H9 (cell line): Measurements from ENCODE around the gene RPL27. TPM values are rescaled to one million over a fixed set of nuclear protein-coding genes. Genes with fewer than 3 reads are reported as not detected.
A peak's percentile ranks its signal among the peaks of the same experiment; 100 is the strongest.

ENCODE experiments used
- DNase-seq: peaks from one replicate; pipeline ENCODE4 v3.0.0-alpha.2; 2017
- H2AFZ ChIP-seq: one replicate; pipeline ENCODE4 v1.6.1; 2013; ENCODE audit warnings: mild to moderate bottlenecking, low read length, control low read depth, moderate library complexity
- H2AK5ac ChIP-seq: 2 replicates; pipeline ENCODE4 v1.6.1; 2013; ENCODE audit warnings: low read length, control low read depth, mixed read lengths; ENCODE audit not compliant: insufficient read length
- H2BK120ac ChIP-seq: one replicate; pipeline ENCODE4 v1.6.1; 2013; ENCODE audit warnings: low read depth, mild to moderate bottlenecking, low read length, control low read depth, inconsistent platforms; ENCODE audit not compliant: poor library complexity, severe bottlenecking
- H2BK12ac ChIP-seq: 2 replicates; pipeline ENCODE4 v1.6.1; 2013; ENCODE audit warnings: low read length, control low read depth, mixed read lengths, low read depth; ENCODE audit not compliant: insufficient read length
- H2BK15ac ChIP-seq: 2 replicates; pipeline ENCODE4 v1.6.1; 2013; ENCODE audit warnings: low read depth, low read length, control low read depth
- H2BK20ac ChIP-seq: one replicate; pipeline ENCODE4 v1.6.1; 2013; ENCODE audit warnings: low read depth, mild to moderate bottlenecking, low read length, control low read depth, inconsistent platforms; ENCODE audit not compliant: poor library complexity, severe bottlenecking
- H2BK5ac ChIP-seq: 2 replicates; pipeline ENCODE4 v1.6.1; 2013; ENCODE audit warnings: low read length, control low read depth, mixed read lengths; ENCODE audit not compliant: insufficient read length
- H3K14ac ChIP-seq: 2 replicates; pipeline ENCODE4 v1.6.1; 2013; ENCODE audit warnings: low read length, control low read depth; ENCODE audit not compliant: insufficient read depth
- H3K18ac ChIP-seq: 2 replicates; pipeline ENCODE4 v1.6.1; 2013; ENCODE audit warnings: low read depth, mild to moderate bottlenecking, mixed read lengths, low read length, control low read depth; ENCODE audit not compliant: insufficient read length
- H3K23ac ChIP-seq: 2 replicates; pipeline ENCODE4 v1.6.1; 2013; ENCODE audit warnings: low read length, control low read depth, mixed read lengths, low read depth; ENCODE audit not compliant: insufficient read length
- H3K23me2 ChIP-seq: 2 replicates; pipeline ENCODE4 v1.6.1; 2013; ENCODE audit warnings: low read depth, mild to moderate bottlenecking, mixed read lengths, low read length, control low read depth; ENCODE audit not compliant: insufficient read length, poor library complexity, severe bottlenecking
- H3K27ac ChIP-seq: 2 replicates; pipeline ENCODE4 v1.5.1; 2013; ENCODE audit warnings: low read length, control low read depth, mixed read lengths, low read depth; ENCODE audit not compliant: insufficient read length
- H3K27me3 ChIP-seq: 2 replicates; pipeline ENCODE4 v1.6.1; 2013; ENCODE audit warnings: low read length, control low read depth, inconsistent platforms; ENCODE audit not compliant: insufficient read depth
- H3K4ac ChIP-seq: 2 replicates; pipeline ENCODE4 v1.6.1; 2013; ENCODE audit warnings: low read depth, mild to moderate bottlenecking, control low read depth, inconsistent platforms, low read length, moderate library complexity
- H3K4me1 ChIP-seq: 2 replicates; pipeline ENCODE4 v1.6.1; 2013; ENCODE audit warnings: low read length, control low read depth, inconsistent platforms; ENCODE audit not compliant: insufficient read depth
- H3K4me2 ChIP-seq: 2 replicates; pipeline ENCODE4 v1.6.1; 2013; ENCODE audit warnings: low read length, control low read depth, mixed read lengths; ENCODE audit not compliant: insufficient read length, insufficient read depth
- H3K56ac ChIP-seq: 2 replicates; pipeline ENCODE4 v1.6.1; 2013; ENCODE audit warnings: low read depth, mild to moderate bottlenecking, mixed read lengths, low read length, control low read depth; ENCODE audit not compliant: insufficient read length
- H3K79me1 ChIP-seq: 2 replicates; pipeline ENCODE4 v1.6.1; 2013; ENCODE audit warnings: low read depth, mild to moderate bottlenecking, moderate library complexity, low read length, control low read depth, inconsistent platforms; ENCODE audit not compliant: insufficient read depth, poor library complexity, severe bottlenecking
- H3K79me2 ChIP-seq: 2 replicates; pipeline ENCODE4 v1.6.1; 2013; ENCODE audit warnings: low read length, control low read depth, inconsistent platforms; ENCODE audit not compliant: insufficient read depth
- H3K9ac ChIP-seq: 2 replicates; pipeline ENCODE4 v1.6.1; 2013; ENCODE audit warnings: low read length, control low read depth, mixed read lengths; ENCODE audit not compliant: insufficient read length; ENCODE audit errors: extremely low read depth
- H3K9me3 ChIP-seq: one replicate; pipeline ENCODE4 v1.6.1; 2013; ENCODE audit warnings: low read depth, low read length, inconsistent platforms; ENCODE audit not compliant: control insufficient read depth
- H3T11ph ChIP-seq: one replicate; pipeline ENCODE4 v1.6.1; 2013; ENCODE audit warnings: mild to moderate bottlenecking, low read length, control low read depth, inconsistent platforms
- H4K20me1 ChIP-seq: one replicate; pipeline ENCODE4 v1.6.1; 2013; ENCODE audit not compliant: control insufficient read depth, insufficient read length, insufficient read depth
- H4K5ac ChIP-seq: 2 replicates; pipeline ENCODE4 v1.6.1; 2013; ENCODE audit warnings: low read depth, mild to moderate bottlenecking, mixed read lengths, low read length, control low read depth; ENCODE audit not compliant: insufficient read length
- H4K8ac ChIP-seq: replicated peaks from 2 replicates; pipeline ENCODE4 v1.6.1; 2013; ENCODE audit warnings: low read length, control low read depth, mixed read lengths, low read depth; ENCODE audit not compliant: insufficient read length
- H4K91ac ChIP-seq: 2 replicates; pipeline ENCODE4 v1.6.1; 2013; ENCODE audit warnings: low read depth, mild to moderate bottlenecking, moderate library complexity, mixed read lengths, low read length, control low read depth; ENCODE audit not compliant: insufficient read length
- H3K27ac Mint-ChIP-seq, 3 experiments: 2 replicates in 2 of 3; 3 replicates in 1 of 3; pipeline ENCODE4 v1.8.0; 2020 to 2021; ENCODE audit warnings: mixed read lengths in 3 of 3, mild to moderate bottlenecking in 1 of 3, moderate library complexity in 1 of 3
- H3K27me3 Mint-ChIP-seq: 2 replicates; pipeline ENCODE4 v1.8.0; 2021; ENCODE audit warnings: low read depth, mild to moderate bottlenecking, moderate library complexity, mixed read lengths
- H3K36me3 Mint-ChIP-seq, 3 experiments: 2 replicates in 2 of 3; 3 replicates in 1 of 3; pipeline ENCODE4 v1.8.0; 2020 to 2021; ENCODE audit warnings: low read depth in 3 of 3, mixed read lengths in 3 of 3; ENCODE audit not compliant: insufficient read depth in 1 of 3
- H3K4me1 Mint-ChIP-seq, 2 experiments: 2 replicates each; pipeline ENCODE4 v1.8.0; 2020; ENCODE audit warnings: mixed read lengths in 2 of 2
- H3K4me3 Mint-ChIP-seq, 2 experiments: 2 replicates in 1 of 2; 3 replicates in 1 of 2; pipeline ENCODE4 v1.8.0; 2020 to 2021; ENCODE audit warnings: mild to moderate bottlenecking in 2 of 2, mixed read lengths in 2 of 2, moderate library complexity in 1 of 2
- H3K9me3 Mint-ChIP-seq, 2 experiments: 2 replicates in 1 of 2; 3 replicates in 1 of 2; pipeline ENCODE4 v1.8.0; 2020; ENCODE audit warnings: mild to moderate bottlenecking in 2 of 2, mixed read lengths in 2 of 2, moderate library complexity in 1 of 2
- CTCF ChIP-seq: fragments of 200-600 bp; sonication (generic); conservative IDR thresholded peaks from 3 replicates; pipeline ENCODE4 v1.8.0; 2021; ENCODE audit warnings: antibody characterized with exemption, mild to moderate bottlenecking
- WGBS: extraction: QIAGEN DNeasy Blood & Tissue Kit; methylation state at CpG from one replicate; pipeline ENCODE4 v1.1.7; 2013; ENCODE audit warnings: missing lambda C conversion rate, low lambda C conversion rate, mixed read lengths; ENCODE audit not compliant: insufficient read length; ENCODE audit errors: extremely low coverage; 5-methylcytosine and 5-hydroxymethylcytosine counted together
- total RNA-seq: library from RNA; stranded (reverse); gene quantifications from 2 replicates; pipeline ENCODE4 v1.2.1, GENCODE V29; 2021

The RPL27 gene
- total RNA-seq, 1 experiment from 2014 or later, result 1,514 TPM

DNA sequence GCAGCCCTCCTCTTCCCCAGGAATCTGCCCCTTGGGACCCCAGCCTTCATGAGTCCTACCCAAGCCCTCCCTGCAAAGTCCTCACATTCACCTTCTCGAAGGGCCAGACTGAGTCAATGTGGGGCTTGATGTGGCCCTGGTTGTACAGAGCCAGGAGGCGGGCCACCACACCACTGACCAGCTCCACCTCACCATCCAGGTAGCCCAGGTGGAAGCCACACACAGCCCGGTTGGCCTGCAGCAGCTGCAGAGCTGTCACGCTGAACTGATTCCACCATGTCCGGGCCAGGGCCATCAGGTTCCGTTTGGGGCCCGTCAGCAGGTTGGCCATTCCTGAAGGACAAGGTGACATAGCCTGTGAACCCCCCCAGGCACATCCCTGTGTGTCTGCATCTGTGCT is 18.0 kb downstream of the RPL27 start:
- no peak overlapping the region for H4K8ac ChIP-seq
- WGBS, result no CpG with 5 or more reads among the region's 7 CpGs
- Mint-ChIP-seq H3K36me3 (peaks cover 11 to 47% (median 45%) of the 10 kb centered on the region in 3 experiments; a peak in 6 of 7 replicates), H3K27ac (peak overlapping the region; percentile 34 to 86 (median 40); a peak in 2 of 7 replicates), H3K27me3 (no peaks in the 10 kb centered on the region), H3K4me1 (peaks cover 32 to 67% of the 10 kb centered on the region in 2 experiments), H3K9me3 (no peaks in the 10 kb centered on the region), H3K4me3 (no peak overlapping the region; a peak in 1 of 5 replicates)
- DNase-seq, result no peak
- H2BK15ac ChIP-seq, result no peak overlapping the region
- no peak overlapping the region for H4K91ac ChIP-seq
- H3K9ac ChIP-seq, result no peak overlapping the region
- H3K4me2 ChIP-seq, result no peak overlapping the region
- H2BK12ac ChIP-seq, result no peak overlapping the region
- no peaks in the 10 kb centered on the region for H3K79me1 ChIP-seq
- no peaks in the 10 kb centered on the region for H4K20me1 ChIP-seq
- H2BK120ac ChIP-seq, result no peak overlapping the region
- no peak overlapping the region for H3K4ac ChIP-seq
- no peak overlapping the region for H2AK5ac ChIP-seq
- no peaks in the 10 kb centered on the region for H3K9me3 ChIP-seq
- H3K4me1 ChIP-seq, result peaks cover 3% of the 10 kb centered on the region
- H3K18ac ChIP-seq, result no peak overlapping the region
- H2BK20ac ChIP-seq, result no peak overlapping the region
- H3K23ac ChIP-seq, result no peak overlapping the region
- H3K14ac ChIP-seq, result no peak overlapping the region
- no peaks in the 10 kb centered on the region for H3K79me2 ChIP-seq
- H3K27ac ChIP-seq, result no peak overlapping the region
- H4K5ac ChIP-seq, result no peak overlapping the region
- no peak overlapping the region for H3T11ph ChIP-seq
- H3K56ac ChIP-seq, result no peak overlapping the region
- no peak for TF ChIP-seq CTCF
- H3K27me3 ChIP-seq, result no peaks in the 10 kb centered on the region
- no peak overlapping the region for H2AFZ ChIP-seq
- H3K23me2 ChIP-seq, result peaks cover 5% of the 10 kb centered on the region
- H2BK5ac ChIP-seq, result no peak overlapping the region
